Sciatic nerve (tissue), 2 donors: ENCODE results near the gene ANKMY1. TPM values are rescaled to one million over a fixed set of nuclear protein-coding genes. Genes with fewer than 3 reads are reported as not detected.

Experiments
- ATAC-seq: fragments of 200-7000 bp; cut with Tn5 transposase; one replicate; pipeline ENCODE4 v1.9.1; 2020; ENCODE audit warnings: mild to moderate bottlenecking, moderate library complexity
- DNase-seq: peaks from one replicate; pipeline ENCODE4 v3.0.0-alpha.2; 2020; ENCODE audit warnings: low spot score
- intact Hi-C: fragments of 100-400 bp; cut with DNase I; formaldehyde crosslinking; loops from one replicate; pipeline ENCODE4 v1.14.2; 2022
- total RNA-seq: library from RNA; stranded (reverse); fragmentation: NEBNext Ultra II Directional; extraction: Animal tissue kit (Norgen Biotek cat#: 25700); gene quantifications from one replicate; pipeline ENCODE4 v1.2.1, GENCODE V29; 2021
- donor health status: DM: no; HTN: no; CAD: no.
- donor health status: DM: no; HTN: no; CAD: no.

ANKMY1 gene
- total RNA-seq, 1 donor from 2014 or later, result 30.7 TPM

DNA sequence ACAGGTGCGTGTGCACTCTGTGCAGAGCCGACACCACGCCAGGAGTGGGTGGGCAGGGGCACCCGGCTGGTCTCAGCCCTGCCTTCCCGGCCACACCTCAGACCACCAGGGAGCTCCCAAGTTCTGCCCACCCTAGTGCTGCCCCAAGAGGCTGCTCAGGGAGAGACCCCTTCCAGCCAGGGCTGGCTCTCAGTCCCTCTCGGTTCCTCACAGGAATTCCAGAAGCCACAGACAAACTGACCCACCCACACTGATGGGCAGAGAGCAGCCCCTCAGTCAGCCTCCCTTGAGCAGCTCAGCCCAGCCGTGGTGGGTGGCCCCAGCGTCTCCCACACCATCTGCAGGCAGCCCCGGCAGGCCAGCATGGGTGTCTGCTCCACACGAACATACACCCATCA, 88.5 kb downstream of the ANKMY1 start:
- ATAC-seq, result no peak
- intact Hi-C loops, result no loop called here
- DNase-seq, result no peak

DNA sequence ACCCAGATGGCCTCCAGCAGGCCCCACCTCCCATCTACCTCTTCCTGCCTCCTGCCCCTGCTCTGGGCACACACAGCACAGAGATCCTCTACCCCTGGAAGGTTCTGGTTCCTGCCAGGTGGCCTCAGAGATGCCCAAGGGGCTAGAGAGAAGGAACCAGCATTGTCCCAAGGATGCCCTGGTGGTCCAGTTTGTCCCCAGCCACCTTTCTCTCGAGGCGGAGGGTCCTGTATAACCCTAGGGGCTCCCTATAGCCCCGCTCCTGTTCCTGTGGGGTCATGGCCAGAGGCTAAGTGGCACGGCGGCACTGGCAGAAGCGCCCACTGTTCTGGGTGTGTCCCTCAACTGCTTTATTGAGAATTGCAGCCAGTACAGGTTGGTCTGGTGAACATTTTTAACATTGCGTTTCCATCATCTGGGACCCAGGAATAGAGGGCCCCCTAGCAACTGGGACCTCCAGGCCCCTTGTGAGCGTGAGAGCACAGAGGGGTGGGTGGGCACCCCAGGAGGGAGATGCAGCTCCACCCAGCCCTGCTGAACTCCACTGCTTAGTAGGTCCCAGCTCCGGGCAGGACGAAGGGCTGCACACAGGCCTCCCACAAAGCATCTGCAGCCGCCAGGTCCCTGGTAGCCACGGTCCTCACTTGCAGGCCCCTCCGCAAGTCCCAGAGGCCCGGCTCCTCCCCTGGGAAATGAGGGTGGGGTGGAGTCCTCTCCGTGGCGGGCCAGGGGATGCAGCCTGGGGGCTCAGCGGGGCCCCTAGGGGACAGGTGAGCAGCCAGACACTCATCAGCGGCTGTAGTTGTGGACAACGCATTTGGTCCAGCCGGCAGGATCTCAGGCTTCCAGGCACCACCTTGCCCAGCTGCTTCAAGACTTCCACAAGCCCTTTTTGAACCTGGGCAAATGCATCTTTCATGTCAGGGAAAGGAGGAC, 89.2 kb downstream of the ANKMY1 start:
- intact Hi-C loops, result no loop called here
- ATAC-seq (no peak), DNase-seq (peak; percentile 65)

DNA sequence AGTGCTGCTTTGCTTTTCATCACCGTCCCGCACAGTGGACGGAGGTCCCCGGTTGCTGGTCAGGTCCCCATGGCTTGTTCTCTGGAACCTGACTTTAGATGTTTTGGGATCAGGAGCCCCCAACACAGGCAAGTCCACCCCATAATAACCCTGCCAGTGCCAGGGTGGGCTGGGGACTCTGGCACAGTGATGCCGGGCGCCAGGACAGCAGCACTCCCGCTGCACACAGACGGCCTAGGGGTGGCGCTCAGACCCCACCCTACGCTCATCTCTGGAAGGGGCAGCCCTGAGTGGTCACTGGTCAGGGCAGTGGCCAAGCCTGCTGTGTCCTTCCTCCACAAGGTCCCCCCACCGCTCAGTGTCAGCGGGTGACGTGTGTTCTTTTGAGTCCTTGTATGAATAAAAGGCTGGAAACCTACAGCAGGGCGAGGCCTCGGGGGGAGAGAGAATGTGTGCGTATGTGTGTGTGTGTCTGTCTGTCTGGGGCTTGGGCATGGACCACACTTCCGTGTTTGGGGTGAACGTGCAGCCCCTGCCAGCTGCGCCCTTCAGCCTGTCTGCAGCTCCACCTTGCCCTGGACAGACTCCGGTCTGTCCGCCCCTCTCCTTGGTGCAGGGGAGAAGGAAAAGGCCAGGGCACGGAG, 90.0 kb downstream of the ANKMY1 start:
- no peak for ATAC-seq
- intact Hi-C loops, result no loop called here
- peak; percentile 53 for DNase-seq

DNA sequence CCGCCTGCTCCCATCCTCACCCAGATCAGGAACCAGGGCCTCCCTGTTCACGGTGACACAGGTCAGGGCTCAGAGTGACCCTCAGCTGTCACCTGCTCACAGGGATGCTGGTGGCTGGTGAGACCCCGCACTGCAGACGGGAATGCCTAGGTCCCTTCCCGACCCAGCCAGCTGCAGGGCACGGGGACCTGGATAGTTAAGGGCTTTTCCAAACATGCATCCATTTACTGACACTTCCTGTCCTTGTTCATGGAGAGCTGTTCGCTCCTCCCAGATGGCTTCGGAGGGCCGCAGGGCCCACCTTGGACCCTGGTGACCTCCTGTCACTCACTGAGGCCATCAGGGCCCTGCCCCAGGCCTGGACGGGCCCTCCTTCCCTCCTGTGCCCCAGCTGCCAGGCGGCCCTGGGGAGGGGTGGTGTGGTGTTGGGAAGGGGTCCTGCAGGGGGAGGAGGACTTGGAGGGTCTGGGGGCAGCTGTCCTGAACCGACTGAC, 90.6 kb downstream of the ANKMY1 start:
- peak; percentile 2 for ATAC-seq
- intact Hi-C loops, result no loop called here
- peak; percentile 50 for DNase-seq

DNA sequence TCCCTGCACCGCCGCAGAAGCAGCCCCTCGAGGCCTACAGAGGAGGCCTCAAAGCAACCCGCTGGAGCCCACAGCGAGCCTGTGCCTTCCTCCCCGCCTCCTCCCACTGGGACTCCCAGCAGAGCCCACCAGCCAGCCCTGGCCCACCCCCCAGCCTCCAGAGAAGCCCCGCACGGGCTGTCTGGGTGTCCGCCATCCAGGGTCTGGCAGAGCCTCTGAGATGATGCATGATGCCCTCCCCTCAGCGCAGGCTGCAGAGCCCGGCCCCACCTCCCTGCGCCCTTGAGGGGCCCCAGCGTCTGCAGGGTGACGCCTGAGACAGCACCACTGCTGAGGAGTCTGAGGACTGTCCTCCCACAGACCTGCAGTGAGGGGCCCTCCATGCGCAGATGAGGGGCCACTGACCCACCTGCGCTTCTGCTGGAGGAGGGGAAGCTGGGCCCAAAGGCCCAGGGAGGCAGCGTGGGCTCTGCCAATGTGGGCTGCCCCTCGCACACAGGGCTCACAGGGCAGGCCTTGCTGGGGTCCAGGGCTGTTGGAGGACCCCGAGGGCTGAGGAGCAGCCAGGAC, 91.1 kb downstream of the ANKMY1 start:
- no peak for ATAC-seq
- intact Hi-C loops, result no loop called here
- DNase-seq, result peak; percentile 57

DNA sequence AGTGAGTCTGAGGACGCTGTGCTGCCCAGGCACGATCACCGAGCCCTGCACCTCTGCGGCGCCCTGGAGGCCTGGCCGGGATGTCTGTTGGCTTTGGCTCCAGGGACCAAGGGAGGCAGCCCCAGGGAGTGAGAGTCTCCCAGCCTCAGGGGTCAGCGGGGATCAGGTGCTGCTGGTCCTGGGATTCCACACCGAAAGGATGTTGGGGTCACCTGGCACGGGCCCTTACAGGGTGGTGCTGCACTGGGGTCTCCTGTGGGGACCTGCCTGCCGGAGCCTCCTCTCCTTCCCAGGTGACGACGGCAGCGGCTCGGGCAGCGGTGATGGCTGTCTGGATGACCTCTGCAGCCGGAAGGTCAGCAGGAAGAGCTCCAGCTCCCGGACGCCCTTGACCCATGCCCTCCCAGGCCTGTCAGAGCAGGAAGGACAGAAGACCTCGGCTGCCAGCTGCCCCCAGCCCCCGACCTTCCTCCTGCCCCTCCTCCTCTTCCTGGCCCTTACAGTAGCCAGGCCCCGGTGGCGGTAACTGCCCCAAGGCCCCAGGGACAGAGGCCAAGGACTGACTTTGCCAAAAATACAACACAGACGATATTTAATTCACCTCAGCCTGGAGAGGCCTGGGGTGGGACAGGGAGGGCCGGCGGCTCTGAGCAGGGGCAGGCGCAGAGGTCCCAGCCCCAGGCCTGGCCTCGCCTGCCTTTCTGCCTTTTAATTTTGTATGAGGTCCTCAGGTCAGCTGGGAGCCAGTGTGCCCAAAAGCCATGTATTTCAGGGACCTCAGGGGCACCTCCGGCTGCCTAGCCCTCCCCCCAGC, 91.8 kb downstream of the ANKMY1 start:
- no peak for ATAC-seq
- intact Hi-C loops, result no loop called here
- peak; percentile 54 for DNase-seq

DNA sequence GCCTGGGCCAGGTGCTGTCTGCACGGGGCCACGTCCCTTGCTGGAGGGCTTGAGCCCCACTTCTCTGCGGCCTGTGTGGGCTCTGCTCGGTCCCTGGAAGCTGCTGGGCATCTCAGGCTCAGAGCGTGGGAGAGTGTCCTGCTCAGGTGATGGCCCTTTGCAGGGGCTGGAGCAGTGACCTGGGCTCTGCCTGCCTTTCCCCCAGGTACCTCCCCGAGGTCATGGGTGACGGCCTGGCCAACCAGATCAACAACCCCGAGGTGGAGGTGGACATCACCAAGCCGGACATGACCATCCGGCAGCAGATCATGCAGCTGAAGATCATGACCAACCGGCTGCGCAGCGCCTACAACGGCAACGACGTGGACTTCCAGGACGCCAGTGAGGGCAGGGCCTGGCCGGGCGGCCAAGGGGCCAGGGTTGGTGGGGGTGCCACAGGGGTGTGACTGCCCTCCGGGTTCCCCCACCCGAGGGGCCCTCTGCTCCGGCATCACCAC, 92.5 kb downstream of the ANKMY1 start:
- peak; percentile 52 for DNase-seq
- intact Hi-C loops, result no loop called here
- no peak for ATAC-seq

DNA sequence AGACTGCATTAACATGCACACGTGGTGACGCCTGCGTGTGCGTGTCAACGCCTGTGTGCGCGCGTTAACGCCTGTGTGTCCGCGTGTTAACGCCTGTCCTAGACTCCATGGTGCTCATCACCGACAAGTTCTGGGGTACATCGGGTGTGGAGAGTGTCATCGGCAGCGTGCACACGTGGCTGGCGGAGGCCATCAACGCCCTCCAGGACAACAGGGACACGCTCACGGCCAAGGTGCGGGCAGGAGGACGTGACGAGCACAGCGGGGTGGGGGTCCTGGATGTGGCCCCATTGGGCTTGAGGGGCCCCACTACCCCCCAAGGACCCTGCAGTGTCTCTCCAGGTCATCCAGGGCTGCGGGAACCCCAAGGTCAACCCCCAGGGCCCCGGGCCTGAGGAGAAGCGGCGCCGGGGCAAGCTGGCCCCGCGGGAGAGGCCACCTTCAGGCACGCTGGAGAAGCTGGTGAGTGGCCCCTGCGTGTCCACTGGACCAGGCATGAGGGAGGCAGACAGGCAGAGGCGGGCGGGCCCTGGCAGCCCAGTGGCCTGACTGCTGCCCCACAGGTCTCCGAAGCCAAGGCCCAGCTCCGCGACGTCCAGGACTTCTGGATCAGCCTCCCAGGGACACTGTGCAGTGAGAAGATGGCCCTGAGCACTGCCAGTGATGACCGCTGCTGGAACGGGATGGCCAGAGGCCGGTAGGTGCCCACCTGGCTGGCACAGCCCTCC, 93.1 kb downstream of the ANKMY1 start:
- ATAC-seq (no peak), DNase-seq (peak; percentile 55)
- intact Hi-C loops, result no loop called here

DNA sequence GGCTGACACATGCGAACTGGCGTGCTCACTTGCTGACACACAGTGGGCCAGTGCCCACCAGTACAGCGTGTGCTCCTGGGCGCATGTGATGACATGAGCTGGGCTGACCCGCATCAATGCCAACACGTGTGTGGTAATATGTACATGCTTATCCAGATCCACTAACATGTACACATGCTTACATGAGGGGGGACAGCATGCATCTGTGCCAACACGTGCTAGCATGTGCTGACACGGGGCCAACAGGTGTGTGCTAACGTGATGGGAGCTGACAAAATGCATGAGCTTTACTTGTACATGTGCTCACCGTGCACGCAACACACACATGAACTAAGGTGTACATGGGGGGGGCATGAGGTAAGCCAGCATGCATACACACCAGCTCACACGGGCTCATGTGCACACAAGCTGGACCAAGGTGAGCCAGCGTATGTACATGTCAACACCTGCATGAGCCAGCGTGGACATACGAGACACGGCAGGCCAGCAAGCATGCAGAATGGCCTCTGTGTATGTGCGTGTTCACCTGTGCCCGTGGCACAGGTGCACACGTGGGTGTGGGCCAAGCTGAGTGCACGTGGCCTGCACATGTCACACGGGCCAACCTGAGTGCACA, 93.8 kb downstream of the ANKMY1 start:
- DNase-seq, result peak; percentile 53
- ATAC-seq, result no peak
- intact Hi-C loops, result no loop called here

DNA sequence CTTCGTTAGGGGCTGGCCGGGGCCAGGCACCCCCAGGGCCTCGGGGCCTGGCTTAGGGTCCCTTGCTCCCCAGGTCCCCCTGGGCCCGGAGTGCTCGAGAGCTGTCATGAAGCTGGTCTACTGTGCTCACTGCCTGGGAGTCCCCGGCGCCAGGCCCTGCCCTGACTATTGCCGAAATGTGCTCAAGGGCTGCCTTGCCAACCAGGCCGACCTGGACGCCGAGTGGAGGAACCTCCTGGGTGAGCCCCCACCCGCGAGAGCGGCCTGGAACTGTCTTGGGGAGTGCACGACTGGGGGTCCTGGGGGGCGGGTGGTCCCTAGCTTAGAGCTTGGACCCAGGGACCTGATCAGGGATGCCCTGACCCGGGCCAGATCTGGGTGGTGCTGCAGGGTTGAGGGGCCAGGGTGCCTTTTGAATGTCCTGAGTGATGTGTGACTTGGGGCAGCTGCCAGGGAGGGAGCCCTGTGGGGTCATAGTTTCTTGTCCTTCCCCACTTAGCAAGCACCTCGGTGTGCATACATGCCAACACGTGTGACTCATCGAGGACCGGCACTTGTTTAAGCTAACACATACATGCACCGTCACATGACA, 94.4 kb downstream of the ANKMY1 start:
- intact Hi-C loops, result no loop called here
- ATAC-seq, result no peak
- DNase-seq, result peak; percentile 53

DNA sequence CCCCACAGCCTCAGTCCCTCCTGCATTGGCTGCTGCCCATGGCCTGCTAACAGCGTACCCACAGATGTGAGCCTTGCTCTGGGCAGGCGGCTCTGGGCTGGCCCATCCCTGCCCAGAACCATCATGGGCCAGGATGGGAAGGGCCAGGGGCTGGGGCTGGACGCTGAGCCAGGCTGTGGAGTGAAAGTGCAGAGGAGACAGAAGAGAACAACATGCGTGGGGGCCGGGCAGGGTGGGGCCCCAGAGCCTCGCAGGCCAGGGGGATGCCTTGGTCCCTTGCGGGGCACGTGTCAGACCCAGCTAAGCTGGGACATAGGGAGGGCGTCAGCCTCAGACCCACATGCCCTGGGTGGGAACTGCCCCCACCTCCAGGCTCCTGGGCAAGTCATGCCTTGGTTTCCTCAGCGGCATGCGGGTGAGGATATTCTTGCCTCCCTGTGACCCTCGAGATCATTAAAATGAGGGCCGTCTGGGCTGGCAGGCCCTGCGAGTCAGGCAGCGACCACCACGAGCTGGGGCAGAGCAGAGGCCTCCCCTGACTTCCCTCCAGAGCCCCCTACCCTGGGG, 95.0 kb downstream of the ANKMY1 start:
- intact Hi-C loops, result no loop called here
- ATAC-seq (no peak), DNase-seq (peak; percentile 49)

DNA sequence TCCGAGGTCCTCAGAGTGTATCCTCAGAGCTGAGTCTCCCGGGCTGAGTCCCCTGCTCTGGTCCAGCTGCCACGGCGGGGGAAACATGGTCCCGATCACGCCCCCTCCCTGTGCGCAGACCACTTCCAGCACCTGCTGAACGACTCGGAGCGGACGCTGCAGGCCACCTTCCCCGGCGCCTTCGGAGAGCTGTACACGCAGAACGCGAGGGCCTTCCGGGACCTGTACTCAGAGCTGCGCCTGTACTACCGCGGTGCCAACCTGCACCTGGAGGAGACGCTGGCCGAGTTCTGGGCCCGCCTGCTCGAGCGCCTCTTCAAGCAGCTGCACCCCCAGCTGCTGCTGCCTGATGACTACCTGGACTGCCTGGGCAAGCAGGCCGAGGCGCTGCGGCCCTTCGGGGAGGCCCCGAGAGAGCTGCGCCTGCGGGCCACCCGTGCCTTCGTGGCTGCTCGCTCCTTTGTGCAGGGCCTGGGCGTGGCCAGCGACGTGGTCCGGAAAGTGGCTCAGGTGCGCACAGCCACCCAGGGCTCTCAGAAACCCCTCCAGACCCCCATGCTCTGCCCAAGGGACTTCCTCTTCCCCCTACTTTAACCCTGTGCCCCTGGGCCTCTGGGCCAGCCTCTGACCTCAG, 95.6 kb downstream of the ANKMY1 start:
- peak; percentile 60 for DNase-seq
- no peak for ATAC-seq
- intact Hi-C loops, result no loop called here

DNA sequence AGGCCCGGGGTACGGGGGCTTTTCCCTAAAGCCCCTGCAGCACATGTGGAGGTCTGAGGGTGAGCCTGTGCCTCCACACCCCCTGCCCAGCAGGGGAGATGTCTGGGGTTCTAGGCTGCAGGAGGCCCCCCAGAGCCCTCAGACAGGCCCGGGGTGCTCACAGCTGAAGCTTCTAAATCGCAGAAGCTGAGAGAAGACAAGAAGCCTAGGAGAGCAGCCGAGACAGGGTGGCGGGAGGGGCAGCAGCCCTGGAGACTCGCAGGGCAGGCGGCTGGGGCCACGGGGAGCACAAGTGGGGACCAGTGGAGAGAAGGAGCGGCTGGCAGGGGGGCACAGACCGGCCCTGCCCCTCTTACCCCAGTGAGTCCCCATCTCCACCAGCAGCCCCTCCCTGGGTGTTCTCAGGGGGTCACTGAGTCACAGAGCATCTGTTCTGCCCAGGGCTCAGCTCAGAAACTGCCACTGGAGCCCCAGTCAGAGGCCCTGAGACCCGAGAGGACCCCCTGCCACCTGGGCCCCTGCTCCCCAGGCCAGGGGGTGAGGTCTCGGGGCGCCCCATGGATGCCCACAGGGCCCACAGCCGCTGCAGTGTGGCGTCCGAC, 96.2 kb downstream of the ANKMY1 start:
- ATAC-seq (no peak), DNase-seq (no peak)
- intact Hi-C loops, result no loop called here

DNA sequence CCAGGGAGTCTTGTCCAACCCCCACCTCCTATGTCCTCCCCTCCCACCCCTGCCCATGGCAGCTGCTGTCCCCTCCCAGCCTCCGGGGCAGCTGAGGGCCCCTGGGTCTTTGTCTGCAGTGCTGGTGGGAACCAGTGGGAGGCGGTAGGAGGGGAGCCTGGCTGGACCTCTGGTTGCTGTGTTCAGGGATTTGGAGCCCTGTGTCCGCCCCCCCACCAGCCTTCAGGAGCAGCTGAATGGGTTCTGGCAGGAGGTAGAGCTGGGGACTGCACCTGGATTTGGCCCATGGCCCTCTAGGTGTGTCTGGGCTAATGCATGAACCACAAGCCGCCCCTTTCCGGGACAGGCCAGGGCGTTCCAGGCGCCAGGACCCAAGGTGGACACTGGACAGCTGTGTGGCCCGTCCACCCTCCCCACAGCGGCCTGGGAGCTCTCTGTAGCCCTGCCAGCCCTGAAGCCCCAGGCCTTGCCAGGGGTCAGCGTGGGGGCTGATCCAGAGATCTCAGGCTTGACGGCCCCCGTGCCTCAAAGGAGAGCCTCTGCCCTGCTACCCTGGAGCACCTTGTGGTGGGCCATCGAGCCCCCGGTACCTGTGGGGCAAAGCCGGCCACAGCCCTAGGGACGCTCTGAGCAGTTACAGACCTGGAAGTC, 96.9 kb downstream of the ANKMY1 start:
- DNase-seq (peak; percentile 53), ATAC-seq (no peak)
- intact Hi-C loops, result no loop called here

DNA sequence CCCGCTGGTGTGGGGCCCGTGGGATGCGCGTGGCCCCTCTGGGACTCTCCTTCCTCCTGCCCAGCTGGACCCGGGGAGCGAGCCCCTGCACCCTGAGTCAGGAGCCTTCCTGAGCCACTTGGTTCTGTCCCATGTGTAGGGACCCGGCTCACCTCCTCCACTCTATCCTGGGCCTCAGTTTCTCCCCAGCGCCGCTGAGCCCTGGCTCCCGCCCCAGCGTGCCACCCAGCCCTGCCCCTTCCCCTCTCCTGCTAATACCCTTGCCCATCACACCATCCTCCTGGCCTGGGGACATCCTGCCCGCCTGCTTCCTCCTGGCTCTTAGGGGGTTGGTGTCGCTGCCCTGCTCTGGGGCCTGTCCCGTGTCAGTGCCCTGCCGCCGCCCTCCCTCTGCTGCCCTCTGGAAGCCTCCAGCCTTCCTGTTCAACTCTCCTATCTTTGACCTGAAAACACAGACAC, 97.5 kb downstream of the ANKMY1 start:
- intact Hi-C loops, result no loop called here
- DNase-seq (peak; percentile 50), ATAC-seq (no peak)
